Muscle layer of colon (tissue), 2 donors: Measurements from ENCODE around the gene UBE2L6.

ENCODE experiments used
- H3K27ac ChIP-seq: one replicate; pipeline ENCODE4 v1.7.0; 2013; ENCODE audit warnings: low read depth, mild to moderate bottlenecking, low read length, moderate library complexity
- H3K27me3 ChIP-seq, 2 donors: one replicate each; pipeline ENCODE4 v1.7.0; 2013; ENCODE audit warnings: low read length in 2 of 2, mild to moderate bottlenecking in 2 of 2; ENCODE audit not compliant: insufficient read depth in 2 of 2, control insufficient read depth in 1 of 2
- H3K36me3 ChIP-seq: one replicate; pipeline ENCODE4 v1.7.0; 2013; ENCODE audit warnings: mild to moderate bottlenecking, low read length; ENCODE audit not compliant: insufficient read depth
- H3K4me1 ChIP-seq: one replicate; pipeline ENCODE4 v1.7.0; 2013; ENCODE audit warnings: mild to moderate bottlenecking, low read length; ENCODE audit not compliant: insufficient read depth
- H3K4me3 ChIP-seq, 2 donors: one replicate each; pipeline ENCODE4 v1.7.0; 2013; ENCODE audit warnings: low read length in 2 of 2, low read depth in 1 of 2, mild to moderate bottlenecking in 1 of 2, moderate library complexity in 1 of 2
- H3K9ac ChIP-seq: one replicate; pipeline ENCODE4 v1.7.0; 2013; ENCODE audit warnings: low read length
- H3K9me3 ChIP-seq: one replicate; pipeline ENCODE4 v1.7.0; 2013; ENCODE audit warnings: mild to moderate bottlenecking, low read length
- donor health status: abdominal sarcoma.
- donor health status: Adenocarcinoma of cecum.

Gene UBE2L6

DNA sequence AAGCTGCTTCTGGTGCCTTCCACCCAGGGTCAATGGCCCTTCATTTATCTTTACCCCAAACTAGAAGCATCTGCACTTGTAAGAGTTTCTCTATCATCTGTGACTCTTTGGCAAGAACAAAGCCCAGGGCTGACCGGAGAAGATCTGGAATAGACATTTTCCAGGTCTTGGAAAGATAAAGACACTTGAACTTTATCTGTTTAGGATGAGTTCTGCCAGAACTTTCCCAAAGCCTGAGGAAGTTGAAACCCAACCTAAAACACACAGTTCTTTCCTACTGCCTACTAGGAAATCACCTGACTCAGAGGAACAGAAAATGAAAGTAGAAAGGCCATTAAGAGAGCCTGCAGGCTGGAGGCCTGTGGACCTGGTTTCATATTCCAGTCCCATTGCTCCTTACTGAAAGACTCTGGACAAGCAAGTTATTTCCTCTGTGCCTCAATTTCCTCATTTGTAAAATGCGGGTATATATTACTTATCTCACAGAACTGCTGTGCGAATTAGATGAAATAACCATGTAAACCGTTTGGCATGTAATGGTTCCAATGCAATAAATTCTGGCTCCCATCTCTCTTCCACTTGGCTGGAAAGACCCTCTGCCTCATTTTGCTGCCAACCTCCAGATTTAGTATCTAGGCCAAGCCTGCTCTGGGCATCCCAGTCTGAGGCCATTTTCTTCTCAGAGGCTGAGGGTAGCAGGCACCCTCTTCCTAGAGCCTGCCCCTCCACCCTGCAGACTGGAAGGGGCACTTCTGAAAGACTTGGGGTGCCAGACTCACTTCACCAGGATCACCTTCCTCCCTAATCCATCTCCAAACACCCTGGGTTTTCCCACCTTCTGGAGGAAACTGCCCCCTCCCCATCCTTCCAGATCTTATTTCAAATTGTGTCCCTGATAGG, 1.2 kb downstream of the UBE2L6 start:
- Histone ChIP-seq H3K4me1 (peaks cover 23% of the 10 kb centered on the region), H3K27me3 (no peaks in the 10 kb centered on the region), H3K4me3 (peak overlapping the region in 1 of 2 donors; percentile 92), H3K9me3 (no peaks in the 10 kb centered on the region), H3K9ac (peak overlapping the region; percentile 18), H3K36me3 (no peaks in the 10 kb centered on the region), H3K27ac (peak overlapping the region; percentile 83)

DNA sequence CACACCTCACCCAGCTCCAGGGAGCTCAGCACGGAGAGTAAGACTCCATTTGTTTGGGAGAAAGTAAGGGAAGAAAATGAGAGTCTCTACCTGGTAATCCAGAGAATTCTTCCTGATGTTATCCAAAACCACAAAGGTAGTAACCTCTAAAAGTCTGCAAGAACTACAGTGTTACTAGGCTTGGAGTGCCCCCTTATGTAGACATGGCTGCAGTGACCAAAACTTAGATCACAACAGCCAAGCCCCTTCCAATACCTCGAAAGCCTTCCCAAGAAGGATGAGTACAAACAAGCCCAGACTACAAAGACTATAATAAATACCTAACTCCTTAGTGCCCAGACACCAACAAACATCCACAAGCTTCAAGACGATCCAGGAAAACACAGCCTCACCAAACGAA, 4.9 kb downstream of the UBE2L6 start:
- Histone ChIP-seq H3K4me1 (peaks cover 12% of the 10 kb centered on the region), H3K4me3 (no peak overlapping the region), H3K9me3 (no peaks in the 10 kb centered on the region), H3K27me3 (no peaks in the 10 kb centered on the region), H3K9ac (no peak overlapping the region), H3K27ac (no peak overlapping the region), H3K36me3 (peaks cover 12% of the 10 kb centered on the region)

DNA sequence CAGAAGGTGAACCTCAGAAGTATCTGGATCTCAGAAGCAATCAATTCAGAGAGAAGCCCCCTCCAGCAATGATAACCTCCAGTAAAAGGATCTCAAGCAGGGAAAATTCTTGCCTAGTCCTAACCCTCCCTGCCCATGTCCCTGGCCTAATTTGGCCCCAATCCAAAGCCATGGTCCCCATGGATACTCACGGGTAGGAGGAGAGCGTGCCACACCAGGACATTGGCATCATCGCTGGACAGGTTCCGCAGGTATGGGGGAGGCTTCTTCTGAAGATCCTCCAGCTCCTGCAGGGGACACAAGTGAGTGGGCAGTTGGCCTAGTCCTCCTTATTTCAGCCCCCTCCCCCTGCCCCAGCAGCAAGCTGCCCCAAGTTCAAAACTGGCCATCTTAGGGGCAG, 7.3 kb downstream of the UBE2L6 start:
- Histone ChIP-seq H3K36me3 (peaks cover 30% of the 10 kb centered on the region), H3K9me3 (no peaks in the 10 kb centered on the region), H3K4me3 (no peak overlapping the region), H3K9ac (no peak overlapping the region), H3K27me3 (no peaks in the 10 kb centered on the region), H3K4me1 (no peaks in the 10 kb centered on the region), H3K27ac (no peak overlapping the region)

DNA sequence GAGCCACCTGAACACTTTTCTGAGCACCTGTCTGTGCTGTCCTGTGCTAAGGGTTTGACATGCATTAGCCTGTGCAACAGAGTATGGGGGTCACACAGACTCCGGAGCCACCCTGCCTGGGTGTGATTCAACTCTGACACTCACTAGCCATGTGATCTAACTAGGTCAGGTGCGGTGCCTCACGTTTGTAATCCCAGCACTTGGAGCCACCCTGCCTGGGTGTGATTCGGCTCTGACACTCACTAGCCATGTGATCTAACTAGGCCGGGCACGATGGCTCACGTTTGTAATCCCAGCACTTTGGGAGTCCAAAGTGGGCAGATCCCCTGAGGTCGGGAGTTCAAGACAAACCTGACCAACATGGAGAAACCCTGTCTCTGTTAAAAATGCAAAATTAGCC, 11.4 kb downstream of the UBE2L6 start:
- Histone ChIP-seq H3K9me3 (no peaks in the 10 kb centered on the region), H3K27ac (no peak overlapping the region), H3K4me1 (no peaks in the 10 kb centered on the region), H3K36me3 (peaks cover 65% of the 10 kb centered on the region), H3K4me3 (no peak overlapping the region), H3K9ac (no peak overlapping the region), H3K27me3 (no peaks in the 10 kb centered on the region)

GRCh38 chr11:57555393-57555792, 12.1 kb downstream of the UBE2L6 start:
- Histone ChIP-seq H3K9ac (no peak overlapping the region), H3K9me3 (no peaks in the 10 kb centered on the region), H3K27ac (no peak overlapping the region), H3K4me3 (no peak overlapping the region), H3K4me1 (no peaks in the 10 kb centered on the region), H3K36me3 (peaks cover 70% of the 10 kb centered on the region), H3K27me3 (no peaks in the 10 kb centered on the region)

GRCh38 chr11:57552479-57552878, 15.0 kb downstream of the UBE2L6 start:
- H3K9ac ChIP-seq, result no peak overlapping the region
- no peak overlapping the region for H3K4me3 ChIP-seq
- H3K4me1 ChIP-seq, result no peaks in the 10 kb centered on the region
- no peaks in the 10 kb centered on the region for H3K9me3 ChIP-seq
- H3K27me3 ChIP-seq, result no peaks in the 10 kb centered on the region
- H3K27ac ChIP-seq, result no peak overlapping the region
- peaks cover 69% of the 10 kb centered on the region for H3K36me3 ChIP-seq

DNA sequence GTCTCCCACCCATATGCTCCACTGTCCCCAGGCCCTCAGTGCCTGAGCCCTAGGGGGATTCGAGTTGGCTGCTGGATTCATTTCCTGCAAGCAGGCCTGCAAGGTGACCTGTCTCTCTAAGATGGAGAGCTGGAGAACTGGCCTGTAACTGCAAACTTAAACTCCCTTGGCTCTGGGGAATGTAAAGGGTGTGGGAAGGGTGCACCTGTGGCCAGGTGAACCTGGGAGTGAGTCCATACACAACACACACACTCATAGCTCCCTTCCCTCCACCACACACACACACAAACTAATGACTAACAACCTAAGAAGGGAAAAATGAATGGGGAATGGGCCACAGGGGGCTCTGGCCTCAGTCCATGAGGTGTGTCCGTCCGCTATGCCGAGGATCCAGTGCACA, 15.5 kb downstream of the UBE2L6 start:
- H3K4me3 ChIP-seq, result no peak overlapping the region
- no peak overlapping the region for H3K27ac ChIP-seq
- H3K9ac ChIP-seq, result no peak overlapping the region
- H3K9me3 ChIP-seq, result no peaks in the 10 kb centered on the region
- H3K36me3 ChIP-seq, result peaks cover 64% of the 10 kb centered on the region
- H3K27me3 ChIP-seq, result no peaks in the 10 kb centered on the region
- H3K4me1 ChIP-seq, result no peaks in the 10 kb centered on the region

- Histone ChIP-seq H3K27me3 (no peaks in the 10 kb centered on the region), H3K27ac (no peak overlapping the region), H3K36me3 (peaks cover 50% of the 10 kb centered on the region), H3K9ac (no peak overlapping the region), H3K9me3 (no peaks in the 10 kb centered on the region), H3K4me1 (no peaks in the 10 kb centered on the region), H3K4me3 (no peak overlapping the region)
Observed at GRCh38 chr11:57549983-57550382, 17.5 kb downstream of the UBE2L6 start.

DNA sequence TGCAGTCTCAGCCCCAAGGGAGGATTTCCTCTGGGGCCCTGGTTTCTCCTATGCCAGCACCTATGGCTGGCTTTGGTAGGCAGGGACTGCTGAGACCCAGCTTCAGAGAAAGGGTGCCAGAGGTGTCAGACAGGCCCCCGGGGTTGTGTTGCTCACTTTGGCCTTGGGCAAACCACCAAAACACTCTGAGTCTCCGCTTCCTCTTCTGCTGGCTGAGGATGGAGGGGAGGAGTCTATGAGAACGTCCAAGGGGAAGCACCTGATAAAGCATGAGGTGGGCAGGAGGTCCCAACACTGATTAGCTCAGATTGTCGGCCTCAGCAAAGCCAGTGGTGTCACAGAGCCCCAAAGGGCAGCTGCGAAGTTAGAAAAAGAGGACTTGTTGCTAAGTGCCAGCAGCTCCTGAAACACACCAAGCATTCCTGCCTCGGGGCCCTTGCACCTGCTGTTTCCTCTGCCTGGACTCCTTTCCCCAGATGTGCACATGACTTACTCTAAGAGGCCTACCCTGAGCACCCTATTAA, 19.6 kb downstream of the UBE2L6 start:
- H3K9me3 ChIP-seq, result no peaks in the 10 kb centered on the region
- H3K9ac ChIP-seq, result no peak overlapping the region
- no peaks in the 10 kb centered on the region for H3K27me3 ChIP-seq
- H3K36me3 ChIP-seq, result peaks cover 32% of the 10 kb centered on the region
- no peak overlapping the region for H3K27ac ChIP-seq
- no peak overlapping the region for H3K4me3 ChIP-seq
- no peaks in the 10 kb centered on the region for H3K4me1 ChIP-seq

DNA sequence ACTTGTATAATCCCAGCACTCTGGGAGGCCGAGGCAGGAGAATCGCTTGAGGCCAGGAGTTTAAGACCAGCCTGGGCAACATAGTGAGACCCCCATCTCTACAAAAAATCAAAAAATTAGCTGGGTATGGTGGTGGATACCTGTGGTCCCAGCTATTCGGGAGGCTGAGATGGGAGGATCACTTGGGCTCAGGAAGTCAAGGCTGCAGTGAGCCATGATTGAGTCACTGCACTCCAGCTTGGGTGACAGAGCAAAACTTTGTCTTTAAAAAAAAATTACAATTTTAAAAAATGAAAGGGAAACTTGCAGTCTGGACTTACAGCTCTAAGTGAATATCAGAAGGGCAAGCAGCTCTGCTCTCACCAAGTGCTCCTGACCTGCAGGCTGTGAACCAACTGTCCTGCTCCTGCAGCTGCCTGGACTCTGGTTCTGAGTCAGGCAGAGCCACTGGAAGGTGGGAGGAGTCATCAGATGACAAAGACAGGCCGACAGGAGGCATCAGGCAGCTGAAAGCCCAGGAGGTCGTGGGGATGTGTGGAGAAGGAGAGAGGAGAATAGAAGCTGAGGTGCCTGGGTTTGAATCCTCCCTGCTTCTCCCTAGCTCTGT, 20.5 kb downstream of the UBE2L6 start:
- Histone ChIP-seq H3K4me3 (no peak overlapping the region), H3K27me3 (no peaks in the 10 kb centered on the region), H3K9me3 (no peaks in the 10 kb centered on the region), H3K4me1 (no peaks in the 10 kb centered on the region), H3K9ac (no peak overlapping the region), H3K36me3 (peaks cover 24% of the 10 kb centered on the region), H3K27ac (no peak overlapping the region)

DNA sequence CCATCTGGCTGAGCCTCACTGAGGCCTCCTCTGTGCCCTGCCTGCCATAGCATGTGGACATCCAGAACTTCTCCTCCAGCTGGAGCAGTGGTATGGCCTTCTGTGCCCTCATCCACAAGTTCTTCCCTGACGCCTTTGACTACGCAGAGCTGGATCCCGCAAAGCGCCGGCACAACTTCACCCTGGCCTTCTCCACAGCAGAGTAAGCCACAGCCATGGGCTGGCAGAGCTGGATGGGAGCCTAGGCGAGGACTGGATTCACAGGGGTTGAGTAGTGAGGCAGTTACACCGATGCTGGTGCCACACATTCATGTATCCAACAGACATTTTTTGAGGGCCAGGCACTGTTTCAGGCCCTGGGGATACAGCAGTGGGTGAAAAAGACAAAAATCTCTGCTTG, 21.0 kb downstream of the UBE2L6 start:
- Histone ChIP-seq H3K9me3 (no peaks in the 10 kb centered on the region), H3K27ac (no peak overlapping the region), H3K4me3 (no peak overlapping the region), H3K36me3 (peaks cover 18% of the 10 kb centered on the region), H3K4me1 (no peaks in the 10 kb centered on the region), H3K9ac (no peak overlapping the region), H3K27me3 (no peaks in the 10 kb centered on the region)
